Activated CD4-positive, alpha-beta T cell treated with anti-CD3 and anti-CD28 coated beads for 36 hours (primary cell): Measurements from ENCODE around the gene SERPINB10. TPM values are rescaled to one million over a fixed set of nuclear protein-coding genes. Genes with fewer than 3 reads are reported as not detected.

Experiments
- ATAC-seq: fragments of 200-7000 bp; cut with Tn5 transposase; one replicate; pipeline ENCODE4 v1.10.0; 2021; ENCODE audit warnings: mild to moderate bottlenecking, moderate library complexity
- CTCF ChIA-PET: fragments of 350-600 bp; sonication (Branson Sonifier 250); formaldehyde crosslinking; loops from one replicate; lab custom pipeline; 2021; ENCODE audit warnings: antibody characterized with exemption; lab: Charles Lee
- POLR2A ChIA-PET: fragments of 350-600 bp; sonication (Branson Sonifier 250); formaldehyde crosslinking; loops from one replicate; lab custom pipeline; 2021; ENCODE audit warnings: antibody characterized with exemption, inconsistent platforms; lab: Charles Lee
- DNase-seq: peaks from one replicate; pipeline ENCODE4 v3.0.0-alpha.2; 2020
- H3K27ac Mint-ChIP-seq: one replicate; pipeline ENCODE4 v1.8.0; 2021; ENCODE audit warnings: mixed read lengths
- H3K27me3 Mint-ChIP-seq: one replicate; pipeline ENCODE4 v1.8.0; 2021; ENCODE audit warnings: mixed read lengths
- H3K36me3 Mint-ChIP-seq: one replicate; pipeline ENCODE4 v1.8.0; 2021; ENCODE audit warnings: low read depth, mixed read lengths
- H3K4me1 Mint-ChIP-seq: one replicate; pipeline ENCODE4 v1.8.0; 2021; ENCODE audit warnings: mixed read lengths
- H3K4me3 Mint-ChIP-seq: one replicate; pipeline ENCODE4 v1.8.0; 2021; ENCODE audit warnings: mild to moderate bottlenecking, moderate library complexity, mixed read lengths
- H3K9me3 Mint-ChIP-seq: one replicate; pipeline ENCODE4 v1.8.0; 2021; ENCODE audit warnings: low read depth, mixed read lengths
- intact Hi-C, 2 experiments: fragments of 100-400 bp; cut with DNase I in 1 of 2; cut with micrococcal nuclease in 1 of 2; formaldehyde crosslinking; loops; one replicate each; pipeline versions ENCODE4 v1.14.2 to v1.15.1; 2022 to 2024; cut with DNase I, micrococcal nuclease
- total RNA-seq, 2 experiments: library from RNA; stranded (reverse); gene quantifications; one replicate each; pipeline ENCODE4 v1.2.3, GENCODE V29; 2021

SERPINB10 gene
- total RNA-seq, 2 experiments from 2014 or later: not detected

DNA sequence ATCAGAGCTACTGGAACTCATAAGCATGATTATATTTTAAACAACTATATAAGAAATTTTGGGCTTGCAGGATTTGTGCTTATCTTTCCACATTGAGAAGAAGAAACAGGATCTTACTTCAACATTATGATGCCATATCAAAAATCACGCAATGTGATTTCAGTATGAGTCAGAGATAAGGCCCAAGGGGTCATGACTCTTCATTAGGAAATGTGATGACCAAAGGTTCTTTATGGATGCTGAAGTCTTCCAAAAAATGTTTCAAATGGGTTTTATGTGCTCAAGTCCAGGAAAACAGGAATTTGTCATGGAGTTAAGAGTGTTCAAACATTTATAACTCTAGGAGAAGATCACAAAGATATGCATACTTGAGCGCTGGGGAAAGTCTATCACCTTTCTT is 28.0 kb upstream of the SERPINB10 start:
- Mint-ChIP-seq H3K9me3 (peaks cover 2% of the 10 kb centered on the region), H3K4me3 (no peak overlapping the region), H3K4me1 (peaks cover 9% of the 10 kb centered on the region), H3K36me3 (no peaks in the 10 kb centered on the region), H3K27ac (no peak overlapping the region), H3K27me3 (no peaks in the 10 kb centered on the region)
- intact Hi-C loops: loop anchor here (5.0 kb wide), 2 partner anchors 47 to 68 kb away; partner anchors contain the start of gene HMSD (in 1 of the 2)
- DNase-seq: no peak
- ChIA-PET POLR2A (no interaction called here), CTCF (interaction anchor here (1.0 kb wide), 1 partner anchor 108 kb away, joined by 3 read pairs; no protein-coding TSS in a partner anchor)
- ATAC-seq: no peak

DNA sequence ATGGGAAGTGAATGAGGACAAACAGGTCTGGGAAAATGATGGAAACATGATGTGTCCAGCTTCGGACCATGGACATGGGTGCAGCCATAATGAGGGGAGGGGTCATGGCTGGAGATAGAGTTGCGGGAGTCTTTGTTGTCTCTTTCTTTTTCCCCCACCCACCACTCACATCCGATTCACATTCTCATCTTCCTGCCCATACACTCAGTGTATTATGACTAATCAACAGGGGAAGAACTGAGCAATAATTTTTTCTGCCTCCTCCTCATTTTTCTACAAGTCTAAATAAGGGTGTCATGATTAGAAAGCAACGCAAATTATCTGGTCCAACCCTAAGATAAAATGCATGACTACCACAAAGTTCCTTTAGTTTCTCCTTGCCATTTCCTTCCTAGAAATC is 25.9 kb upstream of the SERPINB10 start:
- intact Hi-C loops: loop anchor here (2.0 to 5.0 kb wide), 3 partner anchors 50 to 69 kb away; partner anchors contain the start of gene HMSD (in 1 of the 2)
- Mint-ChIP-seq H3K4me1 (peaks cover 9% of the 10 kb centered on the region), H3K27ac (no peak overlapping the region), H3K9me3 (no peaks in the 10 kb centered on the region), H3K36me3 (no peaks in the 10 kb centered on the region), H3K4me3 (no peak overlapping the region), H3K27me3 (peaks cover 3% of the 10 kb centered on the region)
- peak; percentile 66 for ATAC-seq
- ChIA-PET CTCF (no interaction called here), POLR2A (no interaction called here)
- DNase-seq: peak; percentile 22

DNA sequence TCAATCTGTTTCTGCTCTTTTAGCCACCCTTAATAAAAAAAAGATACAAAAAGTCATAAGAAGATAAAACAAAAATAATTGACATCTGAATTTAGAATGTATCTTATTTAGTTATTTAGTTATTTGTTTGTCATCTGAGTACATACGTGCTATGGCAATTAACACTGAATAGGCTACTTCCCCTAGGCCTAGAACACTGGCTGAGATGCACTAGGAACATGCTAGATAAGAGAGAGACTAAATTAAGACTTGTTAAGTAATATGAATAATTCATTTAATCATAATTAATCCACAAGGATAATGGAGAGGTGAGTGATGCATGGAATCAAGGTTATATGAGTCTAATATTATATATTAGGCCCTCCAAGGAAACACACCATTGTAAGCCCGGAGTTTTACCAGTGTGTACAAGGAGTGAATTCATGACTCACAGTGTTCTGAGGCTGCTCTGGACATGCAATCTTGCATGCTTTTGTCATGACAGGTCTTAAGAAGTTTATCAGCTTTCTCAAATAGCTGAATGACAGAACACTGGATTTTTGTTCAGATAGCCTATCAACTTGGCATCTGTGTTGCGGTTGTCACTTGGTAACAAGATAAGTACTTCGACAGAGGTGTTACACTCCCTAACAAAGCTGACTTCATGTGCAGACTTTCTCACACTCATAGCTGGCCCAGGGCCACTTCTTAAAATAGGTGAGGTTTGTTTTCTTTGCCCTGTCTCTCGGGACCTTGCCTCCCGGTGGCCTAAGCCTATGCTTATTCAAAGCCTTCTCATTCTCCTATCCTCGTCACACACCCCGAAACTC is 25.2 kb upstream of the SERPINB10 start:
- ChIA-PET POLR2A (no interaction called here), CTCF (no interaction called here)
- Mint-ChIP-seq H3K27me3 (peaks cover 5% of the 10 kb centered on the region), H3K9me3 (no peaks in the 10 kb centered on the region), H3K4me1 (peaks cover 12% of the 10 kb centered on the region), H3K36me3 (no peaks in the 10 kb centered on the region), H3K4me3 (no peak overlapping the region), H3K27ac (no peak overlapping the region)
- DNase-seq: no peak
- intact Hi-C loops: loop anchor here (2.0 to 5.0 kb wide), 3 partner anchors 50 to 68 kb away; partner anchors contain the start of gene HMSD (in 1 of the 2)
- peak; percentile 24 for ATAC-seq

DNA sequence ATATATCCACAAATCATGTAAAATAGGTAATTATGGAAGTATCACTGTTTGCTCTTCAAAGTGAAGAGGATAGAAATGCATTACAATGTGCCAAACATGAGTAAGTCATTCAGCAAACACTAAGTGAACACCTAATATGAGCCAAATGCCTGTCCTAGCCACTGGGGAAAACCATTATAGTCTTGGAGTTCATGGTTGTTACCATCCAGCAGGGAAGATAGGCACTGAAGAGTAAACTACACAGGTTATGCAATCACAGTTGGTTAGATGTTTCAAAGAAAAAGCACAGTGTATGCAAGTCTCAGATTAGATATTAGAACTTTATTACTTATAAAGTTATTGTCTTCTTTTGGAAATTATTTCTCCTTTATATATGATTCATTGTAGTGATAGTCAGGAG is 24.1 kb upstream of the SERPINB10 start:
- intact Hi-C loops: loop anchor here (2.0 to 5.0 kb wide), 3 partner anchors 51 to 67 kb away; partner anchors contain the start of gene HMSD (in 1 of the 2)
- H3K4me3 Mint-ChIP-seq: no peak overlapping the region
- no peak for DNase-seq
- no peak for ATAC-seq
- CTCF ChIA-PET: no interaction called here
- H3K36me3 Mint-ChIP-seq: no peaks in the 10 kb centered on the region
- H3K27ac Mint-ChIP-seq: no peak overlapping the region
- H3K9me3 Mint-ChIP-seq: no peaks in the 10 kb centered on the region
- peaks cover 14% of the 10 kb centered on the region for H3K4me1 Mint-ChIP-seq
- peaks cover 11% of the 10 kb centered on the region for H3K27me3 Mint-ChIP-seq
- POLR2A ChIA-PET: no interaction called here

DNA sequence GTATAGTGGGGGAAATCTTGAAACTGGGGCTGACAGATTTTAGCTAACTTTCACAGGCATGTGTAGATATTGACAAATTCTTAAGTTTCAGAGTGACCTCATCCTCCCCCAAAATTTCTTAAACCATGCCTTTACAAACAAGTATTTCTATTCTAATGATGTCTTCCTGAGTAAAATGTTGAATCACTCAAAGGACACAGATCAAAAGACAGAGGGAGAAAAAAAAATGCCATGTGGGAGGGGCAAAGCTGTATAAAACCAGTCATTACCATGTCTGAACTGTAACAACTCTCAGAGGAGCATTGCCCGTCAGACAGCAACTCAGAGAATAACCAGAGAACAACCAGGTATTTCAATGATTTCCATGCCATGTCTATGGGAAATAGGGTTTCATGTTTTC is 20.3 kb upstream of the SERPINB10 start, which contains the start of gene SERPINB2:
Gene SERPINB2, plus strand, starts transcription at position 282 of the 400 bp plus-strand sequence. CDS start 3,740 bp downstream, outside the sequence.
- ATAC-seq: peak; percentile 89
- DNase-seq: peak; percentile 20
- H3K4me3 Mint-ChIP-seq: no peak within 1 kb of the TSS
- POLR2A ChIA-PET: no interaction called here
- H3K9me3 Mint-ChIP-seq: no peaks in the 10 kb centered on the region
- intact Hi-C loops: no loop called here
- peaks cover 4% of the 10 kb centered on the region for H3K4me1 Mint-ChIP-seq
- H3K36me3 Mint-ChIP-seq: no peaks in the 10 kb centered on the region
- no peak within 1 kb of the TSS for H3K27ac Mint-ChIP-seq
- H3K27me3 Mint-ChIP-seq: peaks cover 17% of the 10 kb centered on the region
- CTCF ChIA-PET: interaction anchor here (0.6 to 1.4 kb wide), 4 partner anchors 67 to 447 kb away, joined by 3 to 4 read pairs (median 3); no protein-coding TSS in a partner anchor

DNA sequence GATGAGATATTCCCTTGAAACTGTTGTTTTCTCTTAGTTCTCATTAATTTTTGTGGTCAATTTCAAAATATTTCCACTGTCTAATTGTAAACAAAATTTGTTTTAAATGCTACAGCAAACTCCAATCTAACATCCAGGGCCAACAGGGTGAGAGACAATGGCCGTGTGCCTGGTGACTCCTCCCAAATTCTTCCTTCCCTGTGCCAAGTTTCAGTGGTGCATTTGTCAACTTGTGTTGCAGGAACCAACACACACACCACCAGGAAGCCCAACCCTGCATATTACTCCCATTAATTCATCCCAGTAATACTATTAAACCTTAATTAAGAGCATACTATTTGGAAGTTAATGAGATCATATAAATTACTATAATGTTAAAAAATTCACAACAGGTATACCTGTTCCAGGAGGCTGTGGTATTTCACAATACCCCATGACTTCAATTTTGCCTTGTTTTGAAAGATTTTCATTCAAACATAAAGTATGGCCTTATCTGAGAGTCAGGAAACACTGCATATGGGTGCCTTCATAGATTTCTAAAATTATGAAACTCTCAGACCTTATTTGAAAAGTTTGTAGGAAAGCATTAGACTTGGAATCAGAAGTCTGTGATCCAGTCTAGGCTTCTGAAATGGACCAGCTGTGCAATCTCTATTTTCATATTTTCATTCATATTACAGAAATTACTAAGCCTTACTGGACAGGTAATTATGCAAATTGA is 19.1 kb upstream of the SERPINB10 start:
- DNase-seq: no peak
- Mint-ChIP-seq H3K27ac (no peak overlapping the region), H3K27me3 (peaks cover 18% of the 10 kb centered on the region), H3K4me3 (no peak overlapping the region), H3K4me1 (peaks cover 4% of the 10 kb centered on the region), H3K36me3 (no peaks in the 10 kb centered on the region), H3K9me3 (no peaks in the 10 kb centered on the region)
- ChIA-PET CTCF (interaction anchor here (1.0 kb wide), 1 partner anchor 377 kb away, joined by 3 read pairs; no protein-coding TSS in a partner anchor), POLR2A (no interaction called here)
- intact Hi-C loops: no loop called here
- ATAC-seq: no peak

DNA sequence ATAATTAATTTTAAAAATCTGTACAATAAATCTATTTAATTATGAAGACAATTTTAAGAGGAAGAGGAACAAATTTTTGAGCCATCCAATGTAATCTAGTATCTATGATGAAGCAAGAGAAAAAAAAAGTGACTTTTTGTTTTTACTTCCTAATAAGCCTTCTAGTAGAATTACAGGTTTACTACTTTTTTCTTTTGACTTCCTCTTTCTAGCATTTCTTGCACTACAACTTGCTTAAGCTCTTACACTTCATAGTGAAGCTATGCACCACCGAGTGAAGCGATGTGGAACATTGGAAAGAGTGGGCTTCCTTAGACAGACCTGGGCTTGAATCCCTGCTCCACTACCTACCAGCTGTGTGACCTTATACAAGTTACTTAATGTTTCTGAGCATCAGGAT is 18.1 kb upstream of the SERPINB10 start:
- intact Hi-C loops: loop anchor here in 1 of 2 experiments (5.0 kb wide), 1 partner anchor 88 kb away; no protein-coding TSS in a partner anchor
- CTCF ChIA-PET: interaction anchor here (0.6 to 1.1 kb wide), 3 partner anchors 47 to 1002 kb away, joined by 3 to 5 read pairs (median 3); no protein-coding TSS in a partner anchor

DNA sequence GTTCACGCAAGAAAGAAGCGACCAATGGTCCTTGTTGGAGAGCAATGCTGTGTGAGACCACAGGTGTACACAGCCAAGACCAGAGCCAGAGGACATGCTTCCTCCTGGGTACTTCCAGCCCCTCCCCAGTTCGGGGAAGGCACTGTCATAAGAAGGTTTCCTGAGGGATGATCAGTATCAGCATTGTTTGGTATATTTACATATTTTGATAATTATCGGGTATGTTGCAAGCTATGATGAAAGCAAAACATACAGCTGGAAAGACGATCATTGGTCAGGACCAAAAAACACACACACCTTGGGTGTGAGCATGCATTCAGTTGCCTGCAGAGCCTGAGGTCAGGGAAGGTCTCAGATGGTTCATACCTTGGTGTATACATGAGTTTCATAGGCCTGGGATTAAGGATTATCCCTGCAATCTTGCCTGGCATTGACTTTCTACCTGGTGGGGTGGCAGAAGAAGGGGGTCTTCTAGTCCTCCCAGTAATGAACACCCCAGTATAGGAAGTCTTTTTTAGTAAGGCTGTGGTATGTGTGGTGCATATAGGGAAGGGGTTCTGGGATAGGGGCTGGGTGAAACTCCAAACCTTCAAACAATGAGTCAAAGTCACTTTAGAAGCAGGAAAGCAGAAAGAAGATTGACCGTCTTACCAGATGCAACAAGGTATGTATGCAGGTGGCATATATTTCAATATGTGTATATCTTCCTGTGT is 17.4 kb upstream of the SERPINB10 start:
- intact Hi-C loops: loop anchor here in 1 of 2 experiments (5.0 kb wide), 1 partner anchor 87 kb away; no protein-coding TSS in a partner anchor

More for the DNA sequence above, 18.1 kb upstream of the SERPINB10 start:
- H3K4me1 Mint-ChIP-seq: peaks cover 4% of the 10 kb centered on the region
- POLR2A ChIA-PET: no interaction called here
- H3K4me3 Mint-ChIP-seq: no peak overlapping the region
- no peaks in the 10 kb centered on the region for H3K36me3 Mint-ChIP-seq
- ATAC-seq (no peak), DNase-seq (no peak)
- H3K9me3 Mint-ChIP-seq: no peaks in the 10 kb centered on the region
- peaks cover 18% of the 10 kb centered on the region for H3K27me3 Mint-ChIP-seq
- H3K27ac Mint-ChIP-seq: no peak overlapping the region

DNA sequence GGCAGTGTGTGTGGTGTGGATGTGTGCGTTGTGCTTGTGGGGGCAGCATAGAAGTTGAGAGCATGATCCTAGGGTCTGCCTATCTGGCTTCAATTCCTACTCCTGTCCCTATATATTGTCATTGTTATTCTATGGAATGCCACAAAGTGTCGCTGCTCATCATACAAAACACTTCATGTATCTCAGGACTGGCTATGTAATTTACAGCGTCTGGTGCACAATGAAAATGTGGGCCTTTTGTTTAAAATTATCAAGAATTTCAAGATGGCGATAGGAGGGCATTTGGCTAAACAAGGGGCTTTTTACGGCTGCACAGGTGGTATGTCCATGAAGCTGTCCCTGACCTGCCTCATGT is 16.8 kb upstream of the SERPINB10 start:
- DNase-seq: no peak
- H3K4me3 Mint-ChIP-seq: no peak overlapping the region
- peaks cover 21% of the 10 kb centered on the region for H3K27me3 Mint-ChIP-seq
- ATAC-seq: no peak
- H3K36me3 Mint-ChIP-seq: no peaks in the 10 kb centered on the region
- no peaks in the 10 kb centered on the region for H3K9me3 Mint-ChIP-seq
- intact Hi-C loops: loop anchor here (1.0 to 5.0 kb wide), 2 partner anchors 86 to 88 kb away; no protein-coding TSS in a partner anchor
- H3K4me1 Mint-ChIP-seq: peaks cover 4% of the 10 kb centered on the region
- ChIA-PET CTCF (interaction anchor here (1.2 kb wide), 1 partner anchor 73 kb away, joined by 3 read pairs; no protein-coding TSS in a partner anchor), POLR2A (no interaction called here)
- H3K27ac Mint-ChIP-seq: no peak overlapping the region

More for the DNA sequence above, 17.4 kb upstream of the SERPINB10 start:
- H3K27me3 Mint-ChIP-seq: peaks cover 23% of the 10 kb centered on the region
- no peaks in the 10 kb centered on the region for H3K9me3 Mint-ChIP-seq
- DNase-seq: no peak
- H3K4me3 Mint-ChIP-seq: no peak overlapping the region
- ChIA-PET POLR2A (no interaction called here), CTCF (interaction anchor here (0.6 to 1.2 kb wide), 4 partner anchors 46 to 1003 kb away, joined by 3 to 5 read pairs (median 3); no protein-coding TSS in a partner anchor)
- H3K36me3 Mint-ChIP-seq: no peaks in the 10 kb centered on the region
- H3K27ac Mint-ChIP-seq: no peak overlapping the region
- ATAC-seq: no peak
- peaks cover 4% of the 10 kb centered on the region for H3K4me1 Mint-ChIP-seq

DNA sequence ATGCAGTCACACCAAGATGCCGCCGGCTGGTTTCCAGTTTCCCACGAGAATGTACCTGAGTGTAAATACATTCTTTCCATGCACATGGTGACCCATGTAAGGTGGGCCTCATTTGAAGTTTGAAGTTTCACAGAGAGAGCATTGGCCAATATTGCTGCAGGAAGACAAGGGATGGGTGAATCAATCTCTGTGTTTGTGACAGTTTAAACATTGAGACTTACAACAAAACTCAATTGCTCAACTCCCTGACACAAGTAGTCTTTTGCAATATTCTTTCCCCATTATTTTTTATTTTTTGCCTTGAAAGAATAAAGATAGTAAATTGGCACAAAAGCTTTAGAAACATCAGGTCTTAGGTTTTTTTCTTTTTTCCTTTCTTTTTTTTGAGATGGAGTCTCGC is 15.2 kb upstream of the SERPINB10 start:
- CTCF ChIA-PET: no interaction called here
- Mint-ChIP-seq H3K4me3 (no peak overlapping the region), H3K27ac (no peak overlapping the region), H3K27me3 (peaks cover 18% of the 10 kb centered on the region), H3K9me3 (no peaks in the 10 kb centered on the region), H3K36me3 (no peaks in the 10 kb centered on the region), H3K4me1 (peaks cover 1% of the 10 kb centered on the region)
- intact Hi-C loops: loop anchor here in 1 of 2 experiments (5.0 kb wide), 1 partner anchor 85 kb away; no protein-coding TSS in a partner anchor
- POLR2A ChIA-PET: no interaction called here
- ATAC-seq (no peak), DNase-seq (no peak)
